Measurements from ENCODE around the gene KHDC4.

DNA sequence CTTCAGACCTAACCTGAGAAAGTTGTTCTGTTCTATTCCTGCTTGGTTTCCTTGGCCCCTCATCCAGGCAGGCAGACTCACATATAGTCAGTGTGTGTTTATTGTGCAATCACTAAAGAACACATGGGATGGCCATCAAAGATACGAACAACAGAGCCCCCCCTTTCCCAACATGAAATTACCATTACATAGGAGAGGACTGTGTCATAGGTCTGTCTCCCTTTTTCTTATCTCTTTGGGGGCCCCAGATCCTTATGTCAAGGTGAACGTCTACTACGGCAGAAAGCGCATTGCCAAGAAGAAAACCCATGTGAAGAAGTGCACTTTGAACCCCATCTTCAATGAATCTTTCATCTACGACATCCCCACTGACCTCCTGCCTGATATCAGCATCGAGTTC lies 53.3 kb downstream of the KHDC4 start:
- TF ChIP-seq, protein P1, sequence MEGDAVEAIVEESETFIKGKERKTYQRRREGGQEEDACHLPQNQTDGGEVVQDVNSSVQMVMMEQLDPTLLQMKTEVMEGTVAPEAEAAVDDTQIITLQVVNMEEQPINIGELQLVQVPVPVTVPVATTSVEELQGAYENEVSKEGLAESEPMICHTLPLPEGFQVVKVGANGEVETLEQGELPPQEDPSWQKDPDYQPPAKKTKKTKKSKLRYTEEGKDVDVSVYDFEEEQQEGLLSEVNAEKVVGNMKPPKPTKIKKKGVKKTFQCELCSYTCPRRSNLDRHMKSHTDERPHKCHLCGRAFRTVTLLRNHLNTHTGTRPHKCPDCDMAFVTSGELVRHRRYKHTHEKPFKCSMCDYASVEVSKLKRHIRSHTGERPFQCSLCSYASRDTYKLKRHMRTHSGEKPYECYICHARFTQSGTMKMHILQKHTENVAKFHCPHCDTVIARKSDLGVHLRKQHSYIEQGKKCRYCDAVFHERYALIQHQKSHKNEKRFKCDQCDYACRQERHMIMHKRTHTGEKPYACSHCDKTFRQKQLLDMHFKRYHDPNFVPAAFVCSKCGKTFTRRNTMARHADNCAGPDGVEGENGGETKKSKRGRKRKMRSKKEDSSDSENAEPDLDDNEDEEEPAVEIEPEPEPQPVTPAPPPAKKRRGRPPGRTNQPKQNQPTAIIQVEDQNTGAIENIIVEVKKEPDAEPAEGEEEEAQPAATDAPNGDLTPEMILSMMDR (conservative IDR thresholded peaks at IDR 0.05; ENCODE audit: low read depth, low read length) = no peak
- TF ChIP-seq EZH2 (IDR thresholded peaks at IDR 0.05; ENCODE audit: borderline replicate concordance, low read depth, low read length, poor library complexity, severe bottlenecking) = no peak
